ENCODE results near the gene ATG4B.
A peak's percentile ranks its signal among the peaks of the same experiment; 100 is the strongest.
"Not testable (repeated sequence)": the region's sequence is repeated elsewhere in the genome, so short reads cannot be mapped to it uniquely, and the experiment has no call there.

The ATG4B gene

GRCh38 chr2:241659150-241659739 is 21.8 kb downstream of the ATG4B start:
- CTCF ChIA-PET, result interaction anchor here (0.5 to 1.1 kb wide), 9 partner anchors 9 to 1065 kb away, joined by 3 to 4 read pairs (median 3); no protein-coding TSS in a partner anchor
- peak; percentile 74 for TF ChIP-seq CTCF (conservative IDR thresholded peaks at IDR 0.05; ENCODE audit: low read depth)
- peak; percentile 44 for DNase-seq (ENCODE audit: low spot score)
- peak overlapping the region; percentile 29 for H3K27ac ChIP-seq
- POLR2A ChIA-PET (ENCODE audit: low non-redundant PET), result no interaction called here

GRCh38 chr2:241660593-241661213 is 23.2 kb downstream of the ATG4B start:
- CTCF ChIA-PET, result interaction anchor here (0.7 kb wide), 1 partner anchor 35 kb away, joined by 3 read pairs; no protein-coding TSS in a partner anchor

GRCh38 chr2:241662731-241663130 is 25.2 kb downstream of the ATG4B start:
- H3K27ac ChIP-seq; DNase-seq (ENCODE audit: low spot score); POLR2A ChIA-PET (ENCODE audit: low non-redundant PET): not testable (repeated sequence)
- CTCF ChIA-PET, result interaction anchor here (0.6 kb wide), 1 partner anchor 24 kb away, joined by 4 read pairs; no protein-coding TSS in a partner anchor

More at GRCh38 chr2:241660593-241661213, 23.2 kb downstream of the ATG4B start:
- DNase-seq (ENCODE audit: low spot score), result no peak
- POLR2A ChIA-PET (ENCODE audit: low non-redundant PET), result no interaction called here
- H3K27ac ChIP-seq, result no peak overlapping the region; the same call in 1 of the 2 replicates
- no peak for TF ChIP-seq CTCF (conservative IDR thresholded peaks at IDR 0.05; ENCODE audit: low read depth)

GRCh38 chr2:241665731-241666440 is 28.4 kb downstream of the ATG4B start:
- DNase-seq (ENCODE audit: low spot score), result no peak
- CTCF ChIA-PET, result interaction anchor here (0.7 to 1.6 kb wide), 3 partner anchors 9 to 107 kb away, joined by 3 to 8 read pairs (median 6); no protein-coding TSS in a partner anchor
- TF ChIP-seq CTCF (conservative IDR thresholded peaks at IDR 0.05; ENCODE audit: low read depth), result peak; percentile 23; the same call in 1 of the 2 replicates
- H3K27ac ChIP-seq, result peak overlapping the region; percentile 71
- POLR2A ChIA-PET (ENCODE audit: low non-redundant PET), result no interaction called here

- no peak overlapping the region for H3K27ac ChIP-seq
- CTCF ChIA-PET, result interaction anchor here (1.1 kb wide), 1 partner anchor 8 kb away, joined by 3 read pairs; no protein-coding TSS in a partner anchor
- no peak for TF ChIP-seq CTCF (conservative IDR thresholded peaks at IDR 0.05; ENCODE audit: low read depth)
- POLR2A ChIA-PET (ENCODE audit: low non-redundant PET), result no interaction called here
- DNase-seq (ENCODE audit: low spot score), result no peak
Measured at GRCh38 chr2:241666627-241667400, 29.3 kb downstream of the ATG4B start.

GRCh38 chr2:241668354-241668753 is 30.9 kb downstream of the ATG4B start:
- TF ChIP-seq CTCF (conservative IDR thresholded peaks at IDR 0.05; ENCODE audit: low read depth), result no peak
- H3K27ac ChIP-seq, result no peak overlapping the region
- CTCF ChIA-PET, result interaction anchor here (0.5 to 0.9 kb wide), 2 partner anchors 9 to 411 kb away, joined by 3 to 4 read pairs; no protein-coding TSS in a partner anchor
- POLR2A ChIA-PET (ENCODE audit: low non-redundant PET), result no interaction called here
- DNase-seq (ENCODE audit: low spot score), result no peak
